ENCODE data around the gene ASB16. TPM values are rescaled to one million over a fixed set of nuclear protein-coding genes. Genes with fewer than 3 reads are reported as not detected.
A peak's percentile ranks its signal among the peaks of the same experiment; 100 is the strongest.

Gene ASB16
- total RNA-seq, 2 experiments from 2014 or later, result 0.30 to 0.44 TPM

GRCh38 chr17:44218344-44219107, 48.0 kb downstream of the ASB16 start:
- BruUV-seq (replicated peaks), result no TSS peak
- Histone ChIP-seq H3K4me1 (ENCODE audit: insufficient read depth, low read length, poor library complexity, severe bottlenecking) (peaks cover 36% of the 10 kb centered on the region), H3K4me2 (ENCODE audit: low read length) (peak overlapping the region; percentile 91), H3K36me3 (ENCODE audit: insufficient read depth, low read length) (peaks cover 46% of the 10 kb centered on the region), H3K79me2 (ENCODE audit: insufficient read depth, low read depth, low read length) (peaks cover 41% of the 10 kb centered on the region), H3K9me3 (ENCODE audit: low read length) (no peaks in the 10 kb centered on the region), H4K20me1 (ENCODE audit: insufficient read depth, low read length) (no peaks in the 10 kb centered on the region), H2AFZ (ENCODE audit: low read length) (no peak overlapping the region), H3K27ac (ENCODE audit: low read depth, low read length, poor library complexity, severe bottlenecking) (peak overlapping the region; percentile 86), H3K4me3 (ENCODE audit: low read depth, low read length, poor library complexity, severe bottlenecking) (peak overlapping the region; percentile 90), H3K9me2 (ENCODE audit: insufficient read depth, low read length) (no peaks in the 10 kb centered on the region)
- CTCF ChIA-PET (ENCODE audit: unreplicated experiment), result interaction anchor here (0.6 kb wide), 2 partner anchors 27 to 1090 kb away, joined by 3 read pairs; no protein-coding TSS in a partner anchor
- TF ChIP-seq CTCF (conservative IDR thresholded peaks at IDR 0.05; ENCODE audit: low read length) (peak; percentile 80), EZH2phosphoT487 (IDR thresholded peaks at IDR 0.05; ENCODE audit: borderline replicate concordance, low read depth, low read length) (no peak)
- peak; percentile 94 for DNase-seq (ENCODE audit: low spot score)
- POLR2A ChIA-PET, result interaction anchor here (0.7 to 3.6 kb wide), 4 partner anchors 10 to 149 kb away, joined by 3 to 11 read pairs (median 4); no protein-coding TSS in a partner anchor
- intact Hi-C loops (cut with micrococcal nuclease; ENCODE audit: unreplicated experiment), result loop anchor here (1.0 to 10.0 kb wide), 3 partner anchors 77 to 286 kb away; partner anchors contain the start of genes GPATCH8, HROB and SLC25A39

- peak overlapping the region; percentile 90 for H3K4me3 ChIP-seq (ENCODE audit: low read depth, low read length, poor library complexity, severe bottlenecking)
- ChIA-PET POLR2A (no interaction called here), CTCF (ENCODE audit: unreplicated experiment) (interaction anchor here (1.6 kb wide), 1 partner anchor 9 kb away, joined by 8 read pairs; no protein-coding TSS in a partner anchor)
- H3K9me2 ChIP-seq (ENCODE audit: insufficient read depth, low read length), result no peaks in the 10 kb centered on the region
- DNase-seq (ENCODE audit: low spot score), result peak; percentile 88
- peaks cover 36% of the 10 kb centered on the region for H3K4me1 ChIP-seq (ENCODE audit: insufficient read depth, low read length, poor library complexity, severe bottlenecking)
- H4K20me1 ChIP-seq (ENCODE audit: insufficient read depth, low read length), result no peaks in the 10 kb centered on the region
- peak overlapping the region; percentile 49; the same call in 1 of the 2 replicates for H3K4me2 ChIP-seq (ENCODE audit: low read length)
- H3K36me3 ChIP-seq (ENCODE audit: insufficient read depth, low read length), result peaks cover 40% of the 10 kb centered on the region
- H3K79me2 ChIP-seq (ENCODE audit: insufficient read depth, low read depth, low read length), result peaks cover 41% of the 10 kb centered on the region
- H3K27ac ChIP-seq (ENCODE audit: low read depth, low read length, poor library complexity, severe bottlenecking), result peak overlapping the region; percentile 86
- BruUV-seq (replicated peaks), result no TSS peak
- TF ChIP-seq EZH2phosphoT487 (IDR thresholded peaks at IDR 0.05; ENCODE audit: borderline replicate concordance, low read depth, low read length) (no peak), CTCF (conservative IDR thresholded peaks at IDR 0.05; ENCODE audit: low read length) (no peak)
- H3K9me3 ChIP-seq (ENCODE audit: low read length), result no peaks in the 10 kb centered on the region
- H2AFZ ChIP-seq (ENCODE audit: low read length), result no peak overlapping the region
- intact Hi-C loops (cut with micrococcal nuclease; ENCODE audit: unreplicated experiment), result loop anchor here (2.0 to 10.0 kb wide), 2 partner anchors 106 to 286 kb away; partner anchors contain the start of genes GPATCH8 and SLC25A39
These were observed 48.7 kb downstream of the ASB16 start for GRCh38 chr17:44219108-44219615.
